Activated CD4-positive, CD25-positive, alpha-beta regulatory T cell treated with anti-CD3 and anti-CD28 coated beads, Interleukin-2, amount 50 U/mL, for 72 hours (primary cell): Measurements from ENCODE around the gene NLGN2.
A peak's percentile ranks its signal among the peaks of the same experiment; 100 is the strongest.

ENCODE experiments used
- DNase-seq: peaks from one replicate; pipeline ENCODE4 v3.0.0; 2021

The NLGN2 gene

GRCh38 chr17:7392696-7393612, 14.7 kb upstream of the NLGN2 start:
- DNase-seq: no peak

- DNase-seq: no peak
Measured at GRCh38 chr17:7393613-7394451, 13.8 kb upstream of the NLGN2 start.

DNA sequence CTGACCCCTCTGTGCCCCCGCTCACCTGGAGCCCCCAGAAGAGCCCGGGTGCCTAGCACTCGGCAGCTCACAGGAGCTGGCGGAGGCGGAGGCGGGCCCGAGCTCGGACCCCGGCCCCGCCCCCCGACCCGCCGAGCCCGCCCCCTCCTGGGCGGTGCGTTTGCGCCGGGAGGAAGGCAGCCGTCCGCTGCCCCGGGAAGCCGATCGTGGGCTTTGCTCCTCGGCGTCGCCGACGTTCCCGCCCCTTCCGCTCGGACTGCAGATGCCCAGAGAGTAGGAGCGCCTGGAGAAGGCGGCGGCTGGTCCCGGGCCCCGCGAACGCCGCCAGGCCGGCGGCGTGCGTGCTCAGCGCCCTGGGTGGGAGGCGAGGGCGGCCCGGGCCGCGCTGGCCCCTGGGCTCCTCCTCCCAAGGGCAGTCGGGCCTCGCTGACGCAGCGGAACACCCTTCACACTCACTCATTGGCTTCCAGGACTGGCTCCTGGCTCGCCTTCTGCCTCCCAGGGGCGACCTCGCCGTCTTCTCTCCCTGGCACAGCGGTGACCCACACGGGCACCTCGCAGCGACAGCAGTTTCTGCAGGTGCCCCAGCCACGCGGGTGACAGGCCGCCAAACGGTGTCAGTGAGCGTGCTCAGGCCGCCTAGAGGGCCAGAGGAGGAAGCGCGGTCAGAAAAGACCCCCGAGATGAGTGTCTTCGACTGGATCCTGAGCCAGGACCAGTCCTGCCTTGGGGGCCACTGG, 13.0 kb upstream of the NLGN2 start, which contains the start of gene PLSCR3:
Gene PLSCR3, minus strand, starts transcription at position 74 of the 740 bp plus-strand sequence. CDS start 415 bp downstream, outside the sequence.
- peak; percentile 88 for DNase-seq

DNA sequence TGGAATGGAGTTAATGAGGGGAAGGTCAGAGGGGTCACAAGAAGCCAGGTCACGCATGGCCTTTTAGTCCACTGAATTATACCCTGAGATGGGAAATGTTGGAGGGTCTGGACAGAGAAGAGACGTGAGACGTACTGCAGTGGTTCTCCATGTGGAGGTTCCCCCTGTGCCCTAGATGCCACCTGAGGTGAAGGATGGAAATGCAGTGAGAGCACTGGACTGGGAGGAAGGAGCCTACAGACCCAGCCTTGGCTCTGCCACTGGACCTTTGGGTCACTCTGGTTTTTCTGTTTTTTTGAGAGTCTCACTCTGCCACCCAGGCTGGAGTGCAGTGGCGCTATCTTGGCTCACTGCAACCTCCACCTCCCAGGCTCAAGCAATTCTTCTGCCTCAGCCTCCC, 11.5 kb upstream of the NLGN2 start:
- DNase-seq: no peak

- DNase-seq: no peak
Measured at GRCh38 chr17:7398612-7399011, 9.0 kb upstream of the NLGN2 start.

- no peak for DNase-seq
Measured at GRCh38 chr17:7403043-7403726, 4.5 kb upstream of the NLGN2 start.

DNA sequence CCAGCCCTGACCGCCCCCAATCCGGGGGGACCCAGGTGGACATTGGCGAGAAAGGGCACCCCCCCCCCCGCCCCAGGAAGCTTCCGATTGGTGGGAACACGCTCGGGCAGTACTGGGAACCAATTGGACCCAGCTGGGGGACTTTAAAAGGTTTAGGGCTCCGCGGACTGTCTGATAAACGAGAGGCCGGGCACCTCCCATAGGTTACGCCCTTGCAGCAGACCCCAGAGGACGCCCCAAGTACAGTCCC, 4.0 kb upstream of the NLGN2 start:
- no peak for DNase-seq

GRCh38 chr17:7403977-7404736, 3.5 kb upstream of the NLGN2 start, which contains the start of gene TMEM256:
Gene TMEM256, minus strand, starts transcription at chr17:7404097. Its CDS starts 13 bp downstream, at chr17:7404084.
- peak; percentile 90 for DNase-seq

DNA sequence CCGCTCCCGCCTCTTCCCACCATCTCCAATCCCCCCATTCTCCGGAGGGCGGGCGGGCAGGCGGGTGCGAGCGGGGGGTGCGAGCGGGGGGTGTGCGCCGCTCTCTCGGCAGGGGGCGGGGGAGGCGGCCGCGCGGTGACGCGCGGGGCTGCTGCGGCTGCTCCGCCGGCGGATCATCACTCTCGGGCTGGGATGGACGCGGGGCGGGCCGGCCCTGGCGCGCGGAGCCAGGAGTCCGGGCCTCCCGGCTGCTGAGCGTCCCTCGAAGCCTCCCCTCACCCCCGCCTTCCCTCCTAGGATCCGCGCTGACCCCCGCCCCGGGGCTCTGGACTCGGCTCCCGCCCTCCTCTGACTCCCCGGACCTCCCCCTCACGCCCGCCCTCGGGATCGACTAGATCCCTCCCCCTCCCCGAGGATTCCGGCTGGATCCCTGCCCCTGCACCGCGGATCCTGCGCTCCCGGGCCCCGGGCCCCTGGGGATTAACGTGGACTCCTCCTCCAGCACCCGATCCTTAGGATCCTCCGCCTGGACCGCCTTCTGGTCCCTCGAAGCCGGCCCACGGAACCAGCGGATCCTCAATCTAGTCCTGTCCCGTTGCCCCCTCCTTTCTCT, 2.8 kb upstream of the NLGN2 start:
- peak; percentile 48 for DNase-seq

- DNase-seq: no peak
Measured at GRCh38 chr17:7405350-7406234, 2.1 kb upstream of the NLGN2 start.

GRCh38 chr17:7406235-7406825, 1.3 kb upstream of the NLGN2 start:
- DNase-seq: no peak

DNA sequence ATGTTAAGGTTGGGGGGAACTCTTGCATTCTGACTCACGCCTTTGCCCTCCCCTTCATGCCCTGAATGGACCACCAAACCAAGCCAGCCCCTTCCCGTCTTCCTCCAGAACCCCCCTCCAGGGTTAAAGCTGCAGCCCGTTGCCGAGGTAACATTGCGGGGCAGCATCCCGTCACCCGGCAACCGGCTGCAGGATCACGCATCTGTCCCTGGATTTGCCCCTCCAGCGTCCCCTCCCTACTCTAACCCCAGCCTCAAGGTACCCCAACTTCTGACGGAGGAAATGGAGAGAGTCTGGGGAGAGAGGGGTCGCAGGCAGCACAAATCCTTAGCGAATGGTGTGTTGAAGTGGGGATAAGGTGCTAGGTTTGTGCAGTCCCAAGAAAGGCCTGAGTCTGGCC, 563 bp upstream of the NLGN2 start:
- no peak for DNase-seq

DNA sequence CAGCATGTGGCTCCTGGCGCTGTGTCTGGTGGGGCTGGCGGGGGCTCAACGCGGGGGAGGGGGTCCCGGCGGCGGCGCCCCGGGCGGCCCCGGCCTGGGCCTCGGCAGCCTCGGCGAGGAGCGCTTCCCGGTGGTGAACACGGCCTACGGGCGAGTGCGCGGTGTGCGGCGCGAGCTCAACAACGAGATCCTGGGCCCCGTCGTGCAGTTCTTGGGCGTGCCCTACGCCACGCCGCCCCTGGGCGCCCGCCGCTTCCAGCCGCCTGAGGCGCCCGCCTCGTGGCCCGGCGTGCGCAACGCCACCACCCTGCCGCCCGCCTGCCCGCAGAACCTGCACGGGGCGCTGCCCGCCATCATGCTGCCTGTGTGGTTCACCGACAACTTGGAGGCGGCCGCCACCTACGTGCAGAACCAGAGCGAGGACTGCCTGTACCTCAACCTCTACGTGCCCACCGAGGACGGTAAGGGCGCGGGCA, 645 bp downstream of the NLGN2 start:
- no peak for DNase-seq

DNA sequence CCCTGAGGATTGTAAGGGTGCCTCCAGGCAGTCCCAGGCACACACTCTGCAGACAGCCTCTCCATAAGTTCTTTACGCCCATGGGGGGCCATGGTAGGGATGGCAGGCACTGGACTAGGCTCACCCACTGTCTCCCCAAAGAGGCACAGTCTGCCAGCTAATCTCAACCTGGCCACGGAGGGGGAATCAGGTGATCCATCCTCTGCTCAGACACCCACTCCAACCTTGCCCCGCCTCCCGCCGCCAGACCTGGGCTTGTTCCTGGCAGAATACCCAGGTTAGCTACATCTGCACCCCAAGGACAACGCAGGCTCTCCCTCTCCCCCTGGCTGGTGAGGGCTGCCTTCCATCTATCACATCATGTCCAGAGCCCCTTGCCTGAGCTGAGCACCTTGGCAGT, 1.2 kb downstream of the NLGN2 start:
- no peak for DNase-seq

- DNase-seq: no peak
Measured at GRCh38 chr17:7409716-7410115, 2.1 kb downstream of the NLGN2 start.

DNA sequence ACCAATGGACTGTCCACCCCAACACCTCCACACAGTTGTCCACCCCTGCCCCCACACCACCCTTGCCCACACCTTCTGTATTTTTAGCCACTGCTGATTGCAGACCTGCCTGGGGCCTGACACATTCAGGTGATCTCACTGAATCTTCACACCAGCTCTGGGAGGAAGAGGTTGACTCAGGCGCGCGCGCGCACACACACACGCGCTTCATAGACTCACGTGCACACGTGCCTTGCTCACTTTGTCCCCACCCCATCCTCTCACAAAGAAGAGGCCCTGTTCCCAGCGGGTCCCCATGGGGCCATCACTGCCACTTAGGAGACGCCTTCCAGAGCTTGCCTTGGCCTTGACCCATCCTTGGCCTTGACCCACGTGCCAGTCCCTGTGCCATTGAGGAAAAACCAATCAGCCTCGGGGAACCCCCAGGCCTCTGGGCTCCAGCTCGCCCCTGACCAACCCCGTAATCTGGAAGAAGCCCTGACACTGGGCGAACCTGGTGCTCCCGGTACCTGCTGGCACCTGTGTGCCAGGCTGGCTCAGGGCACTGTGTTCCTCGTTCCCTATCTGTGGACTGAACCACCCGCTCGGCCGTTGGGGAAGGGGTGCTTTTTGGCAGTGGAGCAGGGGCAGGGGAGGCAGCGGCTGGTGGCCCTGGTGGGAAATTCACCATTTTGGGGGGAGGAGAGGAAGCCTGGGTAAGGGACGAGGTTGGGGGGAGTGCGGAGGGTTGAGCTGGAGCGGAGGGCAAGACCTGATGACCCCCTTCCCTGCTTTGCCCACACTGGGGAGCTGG, 3.2 kb downstream of the NLGN2 start:
- no peak for DNase-seq

- no peak for DNase-seq
Measured at GRCh38 chr17:7411427-7411750, 3.7 kb downstream of the NLGN2 start.

DNA sequence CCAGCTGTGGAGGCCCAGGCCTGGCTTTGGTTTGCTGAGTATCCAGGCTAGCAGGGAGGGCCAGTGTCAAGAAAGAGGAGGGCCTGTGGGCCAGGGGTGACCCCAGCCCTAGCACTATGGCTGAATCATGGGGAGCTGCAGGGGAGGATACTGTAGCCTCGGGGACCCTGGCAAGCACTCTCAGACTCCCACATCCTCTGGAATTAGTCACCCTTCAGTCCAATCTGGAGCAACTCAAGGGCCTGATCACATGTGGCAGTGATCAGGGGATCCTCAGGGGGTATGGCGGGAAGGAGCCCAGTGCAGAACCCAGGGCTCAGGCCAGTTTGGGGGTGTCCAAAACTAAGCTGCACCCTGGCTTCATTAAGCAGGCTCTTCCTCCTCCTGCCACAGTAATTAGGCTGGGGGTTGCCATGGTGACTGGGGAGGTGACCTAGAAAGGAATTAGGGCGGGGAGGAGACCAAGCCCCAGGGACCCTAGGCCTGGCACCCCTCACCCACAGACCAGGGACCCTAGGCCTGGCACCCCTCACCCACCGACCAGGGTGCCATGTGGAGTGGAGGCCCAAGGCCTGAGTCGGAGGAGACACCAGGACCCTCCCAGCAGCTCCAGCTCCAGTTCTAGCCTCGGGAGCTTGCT, 5.8 kb downstream of the NLGN2 start:
- DNase-seq: no peak

- DNase-seq: no peak
Measured at GRCh38 chr17:7414837-7415236, 7.2 kb downstream of the NLGN2 start.
